ENCODE measurements around the gene GAPT.

DNA sequence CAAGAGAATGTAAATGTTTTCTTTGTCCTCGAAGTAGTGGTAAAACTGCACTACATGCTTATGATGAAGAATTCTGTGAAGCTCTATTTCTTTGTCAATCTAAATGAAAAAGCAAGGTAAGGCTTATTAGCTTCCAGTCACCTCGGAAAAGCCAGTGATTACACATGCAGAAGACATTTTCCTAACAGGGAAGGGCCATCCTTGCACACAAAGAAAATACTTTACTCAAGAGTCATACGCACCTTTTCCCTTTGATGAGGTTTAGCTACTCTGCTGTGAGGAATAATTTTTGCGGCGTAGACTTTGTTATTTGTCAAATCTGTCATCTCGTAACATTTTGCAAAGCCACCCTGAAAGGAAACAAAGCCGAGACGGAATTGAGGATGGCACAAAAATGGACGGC, 32.5 kb upstream of the GAPT start:
- TF ChIP-seq, protein P1, sequence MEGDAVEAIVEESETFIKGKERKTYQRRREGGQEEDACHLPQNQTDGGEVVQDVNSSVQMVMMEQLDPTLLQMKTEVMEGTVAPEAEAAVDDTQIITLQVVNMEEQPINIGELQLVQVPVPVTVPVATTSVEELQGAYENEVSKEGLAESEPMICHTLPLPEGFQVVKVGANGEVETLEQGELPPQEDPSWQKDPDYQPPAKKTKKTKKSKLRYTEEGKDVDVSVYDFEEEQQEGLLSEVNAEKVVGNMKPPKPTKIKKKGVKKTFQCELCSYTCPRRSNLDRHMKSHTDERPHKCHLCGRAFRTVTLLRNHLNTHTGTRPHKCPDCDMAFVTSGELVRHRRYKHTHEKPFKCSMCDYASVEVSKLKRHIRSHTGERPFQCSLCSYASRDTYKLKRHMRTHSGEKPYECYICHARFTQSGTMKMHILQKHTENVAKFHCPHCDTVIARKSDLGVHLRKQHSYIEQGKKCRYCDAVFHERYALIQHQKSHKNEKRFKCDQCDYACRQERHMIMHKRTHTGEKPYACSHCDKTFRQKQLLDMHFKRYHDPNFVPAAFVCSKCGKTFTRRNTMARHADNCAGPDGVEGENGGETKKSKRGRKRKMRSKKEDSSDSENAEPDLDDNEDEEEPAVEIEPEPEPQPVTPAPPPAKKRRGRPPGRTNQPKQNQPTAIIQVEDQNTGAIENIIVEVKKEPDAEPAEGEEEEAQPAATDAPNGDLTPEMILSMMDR (conservative IDR thresholded peaks at IDR 0.05 in 1 of 2, IDR thresholded peaks at IDR 0.05 in 1 of 2; ENCODE audit: low read depth in 1 of 2, low read length in 2 of 2) = no peak
- TF ChIP-seq EZH2 (IDR thresholded peaks at IDR 0.05; ENCODE audit: low read length, missing control alignments) = no peak
